GM18519 (cell line): Measurements from ENCODE around the gene KHDRBS2.

Experiments
- ATAC-seq: cut with Tn5 transposase; IDR thresholded peaks from one replicate; pipeline ENCODE4 v1.9.1; 2021; ENCODE audit warnings: mild to moderate bottlenecking, moderate library complexity; ENCODE audit not compliant: unreplicated experiment, low FRiP score

KHDRBS2 gene

DNA sequence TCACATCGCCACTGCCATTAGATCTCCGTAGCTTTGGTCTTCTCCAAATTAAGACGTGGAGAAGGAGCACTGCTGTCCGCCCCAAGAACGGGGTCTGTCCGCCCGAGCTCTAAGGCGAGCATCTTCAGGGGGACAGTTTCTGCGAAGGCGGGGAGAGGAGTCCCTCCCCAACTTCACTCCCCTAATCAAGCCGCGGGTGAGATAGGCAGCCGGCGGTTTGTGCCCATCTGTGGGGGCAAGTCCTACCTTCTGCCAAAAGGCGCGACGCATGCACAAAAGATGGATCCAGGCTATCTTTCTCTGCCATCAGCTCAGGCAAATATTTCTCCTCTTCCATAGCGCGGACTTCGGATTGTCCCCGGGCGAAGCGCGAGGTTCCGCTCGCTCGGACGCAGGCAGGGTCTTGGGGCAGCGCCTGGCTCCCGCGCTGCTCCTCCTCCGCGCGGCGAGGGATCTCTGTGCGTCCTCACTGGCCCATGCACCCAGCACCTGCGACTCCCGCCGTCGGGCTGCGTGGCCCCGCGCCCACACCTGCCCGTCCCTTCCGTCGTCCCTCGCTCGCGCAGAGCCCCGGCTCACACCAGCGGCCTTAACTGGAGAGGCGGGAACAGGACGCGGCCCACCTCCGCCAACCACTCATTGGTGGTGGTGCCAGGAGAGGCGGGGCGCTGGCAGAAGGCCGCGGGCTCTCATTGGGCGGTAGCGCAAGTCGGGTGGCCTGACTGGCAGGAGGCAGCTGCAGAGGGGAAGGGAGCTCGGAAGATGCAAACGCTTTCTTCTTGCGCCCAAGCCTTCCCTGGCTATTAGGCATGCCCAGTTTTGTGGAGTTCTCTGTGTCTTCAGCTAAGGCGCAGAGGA is at the start of gene KHDRBS2:
KHDRBS2 (minus strand) TSS at position 614 of the 858 bp plus-strand sequence.
- peak; percentile 100 for ATAC-seq

DNA sequence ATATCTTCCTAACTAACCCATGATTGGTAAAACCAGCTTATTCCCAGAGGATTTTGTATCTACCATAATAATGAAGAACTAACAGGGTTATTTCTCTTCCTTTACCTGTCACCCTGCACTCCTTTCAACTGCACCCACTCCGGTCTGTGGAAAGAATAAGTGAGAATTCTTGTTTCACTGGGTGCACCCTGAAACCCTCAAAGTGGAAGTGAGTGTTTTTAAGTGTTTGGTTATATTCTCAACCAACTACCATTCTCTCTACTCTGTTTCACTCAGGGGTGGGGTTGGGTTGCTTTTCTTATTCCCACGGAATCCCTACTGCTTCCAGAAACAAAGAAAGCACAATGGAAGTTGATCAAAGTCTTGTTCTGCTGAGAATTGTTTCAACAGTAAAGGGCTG is 42.6 kb upstream of the KHDRBS2 start:
- no peak for ATAC-seq

DNA sequence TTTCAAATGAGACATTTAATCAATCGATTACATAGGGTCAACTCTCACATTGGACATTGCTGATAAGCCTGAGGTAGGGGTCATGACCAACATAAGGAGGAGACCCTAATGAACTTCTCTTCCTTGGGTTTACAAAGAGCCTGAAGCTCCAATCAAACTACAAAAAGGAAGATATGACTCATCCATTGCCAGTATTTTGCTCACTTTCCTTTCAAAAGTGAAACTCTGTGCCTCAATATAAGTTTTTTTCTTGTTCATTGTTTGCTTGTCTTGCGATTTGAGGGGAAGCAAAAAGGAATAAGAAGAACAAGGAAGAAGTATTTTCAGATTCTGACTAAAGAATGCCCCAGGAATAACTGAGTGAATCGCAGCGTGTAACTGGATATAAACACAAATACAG is 38.8 kb upstream of the KHDRBS2 start:
- ATAC-seq, result no peak

DNA sequence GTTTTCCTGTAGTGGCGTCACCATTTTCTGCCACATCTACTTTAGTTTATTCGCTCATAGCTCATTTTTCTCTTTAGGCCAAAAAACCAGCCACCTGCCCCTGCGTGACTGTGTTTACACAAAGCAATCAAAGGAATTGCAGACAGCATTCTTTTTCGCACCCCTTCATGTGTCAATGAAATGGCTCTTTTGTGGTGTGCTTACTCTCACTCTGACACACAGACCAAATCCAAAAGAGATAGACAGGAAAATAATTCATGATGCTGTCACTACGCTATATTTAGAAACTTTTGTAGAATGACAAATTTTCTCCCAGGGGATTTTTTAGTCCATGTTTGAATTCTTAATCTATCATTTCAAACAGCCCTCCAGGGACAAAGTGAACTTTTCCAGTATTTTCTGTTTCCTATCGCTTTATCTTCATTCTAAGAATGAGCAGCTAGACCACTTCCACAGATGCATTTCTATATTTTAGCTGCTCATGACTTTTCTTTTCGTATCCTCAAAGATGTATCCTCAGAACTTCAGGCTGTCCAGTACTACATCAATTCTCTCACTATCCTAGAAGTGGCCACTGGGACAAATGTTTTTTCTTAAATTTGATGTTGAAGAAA is 37.9 kb upstream of the KHDRBS2 start:
- no peak for ATAC-seq

DNA sequence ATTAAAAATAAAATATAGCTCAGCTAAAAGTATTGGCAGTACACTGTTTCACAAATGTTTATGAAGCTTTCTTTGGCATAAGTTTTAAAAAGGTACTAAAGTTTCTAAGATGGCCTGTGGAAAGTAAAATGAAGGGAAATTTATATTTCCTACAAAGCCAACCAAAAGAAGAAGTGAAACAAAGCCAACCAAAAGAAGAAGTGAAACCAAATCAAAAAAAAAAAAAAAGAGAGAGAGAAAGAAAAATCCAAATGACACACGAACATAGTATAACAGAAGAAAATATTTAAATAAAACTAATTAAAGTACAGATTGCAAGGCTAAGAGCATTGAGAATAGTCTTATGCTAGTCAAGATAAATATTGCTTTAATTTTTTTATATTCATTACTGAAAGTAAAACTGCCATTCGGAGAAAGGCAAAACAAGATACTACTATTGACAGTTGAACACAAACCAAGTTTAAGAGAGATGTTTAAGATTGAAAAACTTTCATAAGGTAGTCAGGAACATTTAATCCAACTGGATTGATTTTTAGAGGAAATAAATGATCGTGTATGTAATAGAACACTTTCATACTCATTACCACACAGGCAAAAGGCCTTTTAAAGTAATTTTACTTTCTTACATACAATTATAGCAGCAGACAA is 12.8 kb upstream of the KHDRBS2 start:
- peak; percentile 86 for ATAC-seq

DNA sequence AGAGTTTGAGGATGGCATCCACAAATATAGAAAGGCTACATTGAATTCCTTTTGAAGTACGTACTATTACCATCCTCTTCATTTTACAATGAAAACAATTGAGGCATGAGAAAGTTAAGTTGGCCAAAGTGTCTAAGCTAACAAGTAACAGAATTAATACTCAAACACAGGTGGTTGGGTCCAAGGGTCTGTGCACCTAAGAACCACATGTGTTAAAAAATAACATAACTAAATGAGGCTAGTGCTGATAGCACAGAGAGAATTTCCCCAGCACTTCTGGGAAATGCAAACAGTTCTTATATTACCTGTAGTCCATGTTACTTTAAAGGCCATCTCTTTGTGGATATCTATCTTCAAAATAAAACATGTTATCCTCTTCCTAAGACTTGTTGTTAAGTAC is 10.5 kb upstream of the KHDRBS2 start:
- no peak for ATAC-seq

DNA sequence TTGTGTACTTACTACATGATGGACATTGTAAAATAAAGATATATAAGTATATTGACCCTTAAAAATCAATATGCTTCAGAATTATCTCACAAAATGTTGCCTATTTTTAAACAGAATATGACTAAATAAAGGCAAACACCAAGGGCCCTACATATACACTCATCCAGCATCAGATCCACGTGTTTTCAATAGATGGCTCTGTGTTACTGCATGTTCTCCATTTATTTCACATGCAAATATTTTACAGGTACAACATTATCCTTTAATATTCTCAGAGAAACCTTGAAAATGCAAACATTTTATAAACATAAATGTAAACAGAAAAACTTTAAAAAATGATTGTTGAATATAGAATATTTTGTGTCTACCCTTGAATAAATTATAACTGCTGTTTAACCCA is 2.9 kb upstream of the KHDRBS2 start:
- ATAC-seq, result no peak

DNA sequence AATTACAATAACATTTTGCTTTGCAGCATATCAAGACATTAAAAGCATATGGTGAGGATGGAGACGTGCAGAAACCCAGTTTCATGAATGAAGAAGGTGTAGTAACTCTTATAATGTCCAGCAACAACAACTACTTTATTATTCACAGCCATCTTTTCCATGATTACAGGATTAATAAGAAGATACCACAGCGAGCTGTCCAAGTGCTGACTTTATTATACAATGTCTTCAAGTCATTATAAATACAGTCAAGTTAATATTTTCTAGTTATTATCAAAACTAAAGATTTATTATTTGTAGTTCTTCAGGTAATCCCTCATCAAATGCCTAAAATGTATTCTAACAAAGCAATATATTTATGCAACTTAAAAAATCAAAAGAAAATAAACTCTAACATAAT is 2.5 kb upstream of the KHDRBS2 start:
- no peak for ATAC-seq

DNA sequence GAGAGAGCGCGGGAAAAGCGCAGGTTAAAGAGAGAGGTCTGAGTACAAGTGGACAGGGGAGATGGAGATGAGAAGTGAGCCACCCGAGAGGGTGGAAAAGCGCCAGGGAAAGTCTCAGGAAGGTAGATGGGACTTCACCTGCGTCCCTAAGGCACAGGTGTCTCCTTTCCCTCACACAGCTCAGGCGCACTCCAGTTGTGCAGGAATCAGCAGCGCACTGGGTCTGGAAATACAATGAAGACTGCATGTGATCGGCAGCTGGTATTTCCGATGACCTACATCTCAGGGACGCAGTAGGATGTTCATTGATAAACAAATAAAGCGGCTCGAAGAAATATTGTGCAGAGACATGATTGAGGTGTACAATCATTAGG is 432 bp upstream of the KHDRBS2 start:
- ATAC-seq, result peak; percentile 0

DNA sequence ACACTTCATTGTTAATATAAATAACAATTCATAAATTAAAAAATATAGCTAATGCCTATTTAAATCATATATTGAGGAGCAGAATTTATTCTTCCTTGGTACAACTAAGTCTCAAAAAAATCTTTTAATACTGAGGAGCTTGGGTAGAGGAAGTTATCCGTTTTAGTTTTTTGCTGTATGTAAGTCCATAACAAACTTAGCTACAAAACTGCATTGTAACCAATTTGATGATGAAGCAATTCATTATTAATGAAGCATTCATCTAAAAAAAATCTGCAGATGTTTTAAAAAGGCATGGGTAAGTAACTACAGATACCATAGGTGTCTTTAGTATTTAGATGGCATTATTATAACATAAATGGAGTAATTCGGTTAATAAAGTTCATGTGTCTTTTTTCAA is 1.3 kb downstream of the KHDRBS2 start:
- ATAC-seq, result no peak

DNA sequence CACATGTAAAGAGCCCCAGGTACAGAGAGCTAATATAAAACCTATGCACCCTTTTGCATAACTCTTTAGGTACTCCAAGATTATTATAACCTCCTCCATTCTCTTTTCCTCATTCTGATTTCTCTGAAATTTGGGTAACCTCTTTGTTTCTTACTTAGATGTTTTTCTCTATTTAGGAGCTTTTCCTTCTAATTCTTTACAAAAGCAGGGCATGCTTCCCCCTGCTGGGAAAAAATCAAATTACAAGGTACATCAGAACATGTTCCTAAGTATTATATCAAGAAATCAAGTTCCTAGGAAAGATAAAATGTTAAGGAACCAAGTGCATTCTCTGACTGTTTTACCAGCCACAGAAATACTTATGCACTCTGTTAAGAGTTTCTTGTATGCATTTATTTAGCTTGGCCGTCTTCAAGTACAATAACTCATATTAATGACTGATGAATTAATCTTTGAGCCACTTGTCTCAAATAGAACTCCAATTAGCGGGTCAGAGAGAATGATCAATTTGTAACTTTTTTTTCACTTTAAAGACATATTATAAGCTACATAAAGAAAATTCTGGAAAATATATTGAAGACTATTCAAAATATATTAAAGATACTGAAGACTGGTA is 2.1 kb downstream of the KHDRBS2 start:
- no peak for ATAC-seq

DNA sequence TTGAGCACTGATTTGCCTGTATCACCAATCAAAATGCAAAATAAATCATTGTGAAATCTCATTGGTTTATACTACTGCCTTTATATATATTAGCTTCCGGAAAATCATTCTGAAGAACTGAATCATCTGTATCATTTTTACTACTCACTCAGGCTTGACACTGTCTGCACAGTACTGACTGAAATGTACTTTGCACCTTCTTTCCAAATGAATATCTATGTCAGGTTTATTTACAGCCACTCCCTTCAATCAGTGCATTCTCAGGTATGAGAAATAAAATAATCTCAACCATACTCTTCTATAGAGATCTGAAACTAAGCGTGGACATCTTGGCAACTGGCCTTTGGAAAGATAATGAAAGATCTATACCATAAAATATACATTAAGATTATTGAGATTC is 2.7 kb downstream of the KHDRBS2 start:
- ATAC-seq, result no peak

DNA sequence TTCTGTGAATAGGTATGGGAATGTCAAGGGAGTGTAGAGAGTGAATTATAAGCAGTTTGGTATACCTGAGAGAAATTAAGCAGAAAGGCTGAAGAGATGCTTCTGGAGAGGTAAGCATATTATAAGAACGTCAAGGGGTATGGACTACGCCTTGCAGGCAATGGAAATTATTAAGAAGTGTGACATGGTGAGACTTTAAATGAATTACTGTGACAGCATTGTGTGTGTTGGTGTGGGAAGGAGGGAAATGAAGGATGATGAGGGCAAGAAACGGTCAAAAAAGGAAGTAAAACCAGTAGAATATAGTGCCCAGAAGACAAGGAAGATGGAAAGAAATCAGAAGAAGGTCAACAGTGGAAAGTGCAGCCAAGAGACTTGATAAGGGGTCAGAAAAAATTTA is 5.9 kb downstream of the KHDRBS2 start:
- ATAC-seq, result no peak

DNA sequence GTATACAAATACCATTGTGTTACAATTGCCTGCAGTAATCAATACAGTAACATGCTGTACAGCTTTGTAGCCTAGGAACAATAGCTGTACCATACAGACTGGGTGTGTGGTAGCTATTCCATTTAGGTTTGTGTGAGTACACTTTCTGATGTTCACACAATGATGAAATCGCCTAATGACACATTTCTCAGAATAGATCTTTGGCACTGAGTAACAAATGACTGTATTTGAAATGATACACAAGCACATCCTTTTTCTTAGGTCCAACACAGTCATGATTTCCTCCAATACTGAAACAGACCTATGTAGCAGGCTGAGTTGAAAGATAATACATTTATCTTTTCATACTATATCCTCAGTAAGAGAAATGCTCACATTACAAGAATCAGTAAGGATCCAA is 13.9 kb downstream of the KHDRBS2 start:
- no peak for ATAC-seq

DNA sequence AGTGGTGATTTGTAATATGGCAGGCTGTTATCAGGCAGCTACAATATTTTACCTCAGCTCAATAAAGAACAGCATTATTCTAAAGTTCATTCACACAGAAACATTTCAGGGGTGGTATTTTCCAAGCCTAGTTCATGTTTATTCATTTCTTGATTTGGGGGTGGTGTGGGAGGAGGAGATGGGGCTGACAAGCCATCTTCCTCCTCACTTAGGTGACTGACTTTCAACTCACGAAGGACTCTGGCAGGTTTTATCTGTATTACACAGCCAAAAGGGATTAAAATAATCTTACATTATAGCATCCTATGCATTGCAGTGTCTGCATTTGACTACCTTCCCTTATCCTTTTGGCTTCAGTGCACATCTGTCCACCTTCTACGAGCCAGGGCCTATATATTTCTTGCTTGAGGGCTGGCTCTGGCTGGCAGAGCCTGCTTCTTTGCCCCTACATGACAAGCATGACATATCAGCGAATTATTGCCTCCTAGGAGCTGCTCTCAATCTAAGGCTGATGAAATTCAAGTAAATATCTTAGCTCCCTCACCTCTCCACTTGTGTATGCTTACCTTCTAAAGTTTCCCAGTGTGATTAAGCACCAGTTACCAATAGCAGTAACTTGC is 20.0 kb downstream of the KHDRBS2 start:
- ATAC-seq, result no peak

DNA sequence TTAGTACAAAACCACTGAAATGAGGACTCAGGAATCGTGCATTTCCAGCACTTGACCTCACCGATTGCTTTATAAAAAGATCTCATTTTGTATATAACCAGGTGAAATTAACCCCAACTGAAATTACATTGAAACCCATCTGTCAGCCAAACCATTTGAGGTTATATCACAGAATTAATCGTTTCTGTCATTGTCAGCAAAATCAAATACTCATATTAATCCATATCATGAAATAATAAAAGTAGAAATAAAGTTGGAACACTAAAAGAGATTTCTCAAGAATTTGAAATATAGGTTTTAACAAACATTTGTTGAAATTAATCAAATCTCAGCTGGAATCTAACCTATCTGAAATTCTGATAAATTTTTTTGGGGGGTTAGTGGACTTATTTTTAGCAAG is 23.7 kb downstream of the KHDRBS2 start:
- no peak for ATAC-seq

DNA sequence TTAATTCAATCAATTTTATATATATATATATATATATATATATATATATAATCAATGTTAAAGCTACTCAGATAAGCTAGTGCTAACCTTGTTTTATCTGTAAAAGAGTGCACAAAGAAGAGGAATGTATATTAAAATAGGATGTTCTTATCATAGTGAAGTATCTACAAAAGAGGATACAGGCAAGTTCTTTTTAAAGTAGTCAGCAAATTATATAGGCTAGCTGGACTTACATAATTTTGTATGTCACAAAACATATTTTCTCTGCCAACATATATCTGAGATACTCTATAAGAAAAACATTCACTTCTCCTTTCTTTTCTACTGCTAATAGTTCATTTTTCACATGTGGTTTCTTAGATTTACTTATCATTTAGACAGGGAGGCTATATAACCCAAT is 39.9 kb downstream of the KHDRBS2 start:
- ATAC-seq, result no peak

DNA sequence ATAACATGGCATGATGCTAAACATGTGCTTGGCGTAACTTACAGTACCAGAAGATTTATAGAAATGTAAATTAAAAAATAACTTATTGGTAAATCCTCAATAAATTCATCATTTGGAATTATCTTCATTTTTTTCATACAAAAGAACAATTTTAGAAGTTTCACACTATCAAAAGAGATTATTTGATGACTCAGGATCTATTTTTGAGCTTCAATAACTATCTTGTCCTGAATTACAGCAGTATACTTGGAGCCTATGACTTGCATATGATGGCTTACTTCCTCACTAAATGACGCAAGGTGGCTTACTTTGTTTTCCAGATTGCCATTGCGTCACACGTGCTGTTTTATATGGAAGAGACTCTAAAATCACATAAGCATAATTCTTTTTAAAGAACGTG is 49.2 kb downstream of the KHDRBS2 start:
- ATAC-seq, result no peak

DNA sequence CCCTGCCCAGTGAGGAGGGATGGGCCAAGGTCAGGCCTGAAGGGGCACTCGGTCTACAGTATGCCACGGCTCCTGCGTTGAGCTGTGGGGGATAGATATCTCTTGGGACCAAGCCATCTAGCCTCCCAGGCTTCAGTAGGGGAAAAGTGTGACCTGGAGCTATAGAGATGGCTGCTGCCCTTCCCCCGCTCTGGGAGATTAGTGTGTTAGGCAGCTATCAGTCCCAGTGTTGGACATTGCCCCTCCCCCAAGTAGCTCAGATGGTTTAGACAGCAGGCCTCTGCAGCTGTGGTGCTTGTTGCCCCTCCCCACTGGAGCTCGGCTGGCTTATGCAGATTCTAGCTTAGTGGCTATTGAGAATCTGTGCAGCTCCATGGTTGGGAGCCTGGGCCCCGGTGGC is 56.8 kb downstream of the KHDRBS2 start:
- no peak for ATAC-seq

DNA sequence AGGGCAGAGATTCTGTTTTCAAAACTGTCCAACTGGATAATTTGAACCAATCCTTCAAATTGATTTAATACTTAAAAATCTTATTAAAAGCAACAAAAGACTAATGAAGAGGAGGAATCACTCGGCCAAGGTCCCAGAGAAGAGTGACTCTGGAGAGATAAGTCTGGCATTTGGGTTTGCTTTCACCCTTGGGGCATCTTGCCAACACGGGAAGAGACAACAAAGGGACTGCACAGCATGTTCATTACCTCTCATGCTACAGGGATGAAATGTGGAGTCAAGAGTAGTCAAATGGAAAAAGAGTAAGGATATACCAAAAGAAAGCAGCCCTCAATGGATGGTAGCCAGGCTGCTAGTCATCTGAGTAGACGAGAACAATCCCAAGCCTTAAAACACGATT is 68.2 kb downstream of the KHDRBS2 start:
- no peak for ATAC-seq

DNA sequence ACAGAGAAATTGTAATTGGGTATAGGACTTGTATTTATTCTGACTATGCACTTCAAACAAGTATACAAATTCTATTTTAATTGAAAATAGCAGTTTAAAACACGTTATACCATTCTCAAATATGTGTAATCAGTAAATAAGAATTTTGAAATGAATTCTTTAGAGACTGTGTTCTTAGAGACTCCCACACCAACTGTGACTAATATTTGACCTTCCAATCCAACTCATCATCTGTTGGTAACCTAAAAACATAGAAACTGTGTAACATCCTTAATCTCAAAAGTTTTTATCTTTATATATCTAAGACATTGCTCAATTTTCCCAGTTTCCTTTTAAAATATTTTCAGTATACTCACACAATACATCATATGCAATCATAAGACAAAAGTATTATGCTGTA is 83.9 kb downstream of the KHDRBS2 start:
- no peak for ATAC-seq
